Measurements from ENCODE around the gene PPP4R4.

PPP4R4 gene

DNA sequence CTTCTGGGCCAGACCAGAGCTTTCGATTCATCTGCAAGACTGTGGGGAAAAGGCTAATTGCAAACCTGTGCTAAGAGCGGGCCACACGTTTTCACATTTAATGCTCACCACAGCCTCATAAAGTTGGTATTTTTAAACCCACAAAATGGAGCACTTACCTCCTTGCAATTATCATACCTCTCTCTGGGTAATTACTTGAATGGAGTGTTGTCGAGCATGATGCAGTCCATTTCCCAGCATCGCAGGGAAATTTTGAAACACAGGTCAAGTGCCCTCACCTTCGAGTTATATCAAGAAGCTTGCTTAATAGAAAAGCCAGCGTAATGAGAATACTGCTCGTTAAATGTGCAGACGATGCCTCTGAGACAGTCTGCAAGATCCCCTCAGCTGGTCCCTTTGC is 35.9 kb upstream of the PPP4R4 start:
- TF ChIP-seq, protein P1, sequence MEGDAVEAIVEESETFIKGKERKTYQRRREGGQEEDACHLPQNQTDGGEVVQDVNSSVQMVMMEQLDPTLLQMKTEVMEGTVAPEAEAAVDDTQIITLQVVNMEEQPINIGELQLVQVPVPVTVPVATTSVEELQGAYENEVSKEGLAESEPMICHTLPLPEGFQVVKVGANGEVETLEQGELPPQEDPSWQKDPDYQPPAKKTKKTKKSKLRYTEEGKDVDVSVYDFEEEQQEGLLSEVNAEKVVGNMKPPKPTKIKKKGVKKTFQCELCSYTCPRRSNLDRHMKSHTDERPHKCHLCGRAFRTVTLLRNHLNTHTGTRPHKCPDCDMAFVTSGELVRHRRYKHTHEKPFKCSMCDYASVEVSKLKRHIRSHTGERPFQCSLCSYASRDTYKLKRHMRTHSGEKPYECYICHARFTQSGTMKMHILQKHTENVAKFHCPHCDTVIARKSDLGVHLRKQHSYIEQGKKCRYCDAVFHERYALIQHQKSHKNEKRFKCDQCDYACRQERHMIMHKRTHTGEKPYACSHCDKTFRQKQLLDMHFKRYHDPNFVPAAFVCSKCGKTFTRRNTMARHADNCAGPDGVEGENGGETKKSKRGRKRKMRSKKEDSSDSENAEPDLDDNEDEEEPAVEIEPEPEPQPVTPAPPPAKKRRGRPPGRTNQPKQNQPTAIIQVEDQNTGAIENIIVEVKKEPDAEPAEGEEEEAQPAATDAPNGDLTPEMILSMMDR (IDR thresholded peaks at IDR 0.05; ENCODE audit: low read depth, low read length), result no peak
- DNase-seq (ENCODE audit: extremely low read depth, low read depth), result no peak

DNA sequence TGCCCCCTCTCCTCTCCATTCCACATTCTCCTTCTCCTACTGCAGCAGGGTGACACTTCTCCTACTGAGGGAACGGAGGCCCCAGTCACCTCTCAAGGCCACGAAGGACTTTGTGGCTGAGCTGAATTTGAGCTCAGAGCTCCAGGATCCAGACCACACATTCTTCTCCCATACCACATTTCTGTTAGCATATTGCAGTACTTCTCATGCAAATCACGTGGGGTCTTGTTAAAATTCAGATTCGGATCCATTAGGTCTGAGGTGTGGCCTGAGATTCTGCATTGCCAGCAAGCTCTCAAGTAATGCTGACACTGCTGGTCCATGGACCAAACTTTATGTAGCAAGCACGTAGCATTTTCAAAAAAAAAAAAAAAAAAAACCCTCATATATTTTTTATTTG is 35.1 kb upstream of the PPP4R4 start:
- no peak for DNase-seq (ENCODE audit: extremely low read depth, low read depth)
- TF ChIP-seq, protein P1 (IDR thresholded peaks at IDR 0.05; ENCODE audit: low read depth, low read length), result no peak

DNA sequence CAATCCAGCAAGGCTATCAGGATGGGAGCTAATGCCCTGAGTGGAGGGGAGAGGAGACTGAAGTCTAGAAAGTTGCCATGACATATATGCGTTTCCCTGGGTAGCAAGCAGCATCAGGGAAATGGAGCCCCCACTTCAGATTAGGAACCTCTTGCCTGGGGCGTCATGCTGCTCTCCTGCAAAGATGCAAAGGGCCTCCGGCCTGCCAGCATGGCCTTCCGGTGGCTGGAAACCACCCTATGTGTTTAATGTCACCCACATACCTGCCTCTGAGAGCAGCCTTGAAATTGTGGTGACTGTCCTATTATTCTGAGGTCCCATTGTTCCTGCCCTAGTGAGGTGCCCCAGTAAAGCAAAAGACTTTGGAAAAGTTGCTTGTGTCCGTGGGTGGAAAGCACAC is 34.7 kb upstream of the PPP4R4 start:
- TF ChIP-seq, protein P1 (IDR thresholded peaks at IDR 0.05; ENCODE audit: low read depth, low read length), result no peak
- no peak for DNase-seq (ENCODE audit: extremely low read depth, low read depth)

DNA sequence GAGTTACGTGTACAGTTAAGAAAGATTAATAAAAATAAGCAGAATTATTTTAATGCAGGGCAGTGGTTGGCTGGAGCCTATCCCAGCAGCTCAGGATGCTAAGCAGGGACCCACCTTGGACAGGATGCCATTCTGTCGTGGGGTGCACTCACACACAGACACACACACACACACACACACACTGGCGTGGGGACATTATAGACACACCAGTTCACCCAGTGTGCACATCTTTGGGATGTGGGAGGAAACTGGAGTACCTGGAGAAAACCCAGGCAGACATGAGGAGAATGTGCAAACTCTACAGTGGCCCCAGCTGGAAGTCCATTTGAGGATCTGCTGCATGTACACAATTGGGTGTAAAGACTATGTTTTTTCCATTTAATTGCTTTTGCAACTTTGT is 31.9 kb upstream of the PPP4R4 start:
- DNase-seq (ENCODE audit: extremely low read depth, low read depth), result no peak
- TF ChIP-seq, protein P1 (IDR thresholded peaks at IDR 0.05; ENCODE audit: low read depth, low read length), result no peak

DNA sequence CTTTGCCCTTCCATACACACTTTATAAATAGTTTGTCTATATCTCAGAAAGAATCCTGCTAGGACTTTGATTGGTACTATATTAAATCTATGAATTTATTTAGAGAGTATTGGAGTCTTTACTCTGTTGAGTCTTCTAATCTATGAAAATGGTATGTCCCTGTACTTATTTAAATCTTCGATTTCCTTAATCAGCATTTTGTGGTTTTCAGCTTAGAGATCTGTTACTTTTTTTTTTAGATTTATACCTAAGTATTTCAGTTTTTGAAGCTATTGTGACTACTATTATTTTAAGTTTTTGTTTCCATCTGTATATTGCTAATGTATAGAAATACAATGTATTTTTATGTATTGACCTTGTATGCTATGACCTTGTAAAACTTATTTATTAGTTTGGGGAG is 31.3 kb upstream of the PPP4R4 start:
- no peak for DNase-seq (ENCODE audit: extremely low read depth, low read depth)
- TF ChIP-seq, protein P1 (IDR thresholded peaks at IDR 0.05; ENCODE audit: low read depth, low read length), result no peak

DNA sequence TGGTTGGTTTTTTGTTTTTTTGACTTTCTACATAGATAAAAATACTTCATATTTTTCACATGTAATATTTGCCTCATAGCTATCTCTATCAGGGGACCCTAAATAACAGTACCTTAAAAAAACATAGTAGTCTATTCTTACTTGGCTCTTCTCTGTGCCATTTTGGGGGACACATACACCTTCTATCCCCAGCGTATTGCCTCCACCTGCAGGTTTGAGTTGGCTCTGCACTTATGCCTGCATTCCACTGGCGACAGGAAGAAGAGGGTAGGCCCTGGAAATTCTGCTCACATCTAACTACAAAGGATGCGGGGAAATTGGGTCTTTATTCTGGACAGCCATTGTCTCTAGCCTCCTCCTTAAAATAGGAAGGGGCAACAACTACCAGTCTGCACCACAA is 30.9 kb upstream of the PPP4R4 start:
- no peak for DNase-seq (ENCODE audit: extremely low read depth, low read depth)

DNA sequence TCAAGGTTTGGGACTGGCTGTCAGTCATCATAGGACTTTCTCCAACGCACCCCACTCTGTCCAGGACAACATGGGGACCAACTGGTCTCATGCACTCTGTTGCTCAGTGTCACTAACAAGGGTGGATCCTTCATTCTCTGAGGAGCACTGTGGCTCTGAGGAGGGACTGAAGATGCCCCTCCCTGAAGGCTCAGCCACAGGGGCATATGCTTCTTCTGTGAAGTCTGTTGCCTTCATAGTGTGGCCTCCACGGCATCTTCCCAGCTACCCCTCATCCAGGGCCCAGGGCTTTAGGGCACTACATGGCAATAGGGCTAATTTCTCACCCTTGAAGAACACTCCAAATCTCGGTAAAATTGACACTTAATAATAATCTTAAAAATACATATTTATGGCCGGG is 30.4 kb upstream of the PPP4R4 start:
- DNase-seq (ENCODE audit: extremely low read depth, low read depth), result no peak
- TF ChIP-seq, protein P1 (IDR thresholded peaks at IDR 0.05; ENCODE audit: low read depth, low read length), result no peak

More for the DNA sequence above, 30.9 kb upstream of the PPP4R4 start:
- TF ChIP-seq, protein P1 (IDR thresholded peaks at IDR 0.05; ENCODE audit: low read depth, low read length), result peak; percentile 6

All from AG09319 (cell line).